HL-60 (cell line): Measurements from ENCODE around the gene SCARB2.

Experiments
- DNase-seq, 2 experiments: peaks; one replicate each; pipeline ENCODE4 v3.0.0-alpha.2; 2010 to 2020; ENCODE audit warnings: low read depth in 1 of 2, low spot score in 1 of 2
- H3K27ac ChIP-seq: fragments of 250-450 bp; sonication (Bioruptor Pico); replicated peaks from 2 replicates; pipeline ENCODE4 v1.5.1; 2020; ENCODE audit warnings: mild to moderate bottlenecking, moderate library complexity
- H3K27me3 ChIP-seq: fragments of 250-450 bp; sonication (Bioruptor Pico); 2 replicates; pipeline ENCODE4 v1.5.1; 2021; ENCODE audit warnings: mild to moderate bottlenecking, moderate library complexity; ENCODE audit not compliant: insufficient read depth, poor library complexity, severe bottlenecking
- H3K4me3 ChIP-seq: replicated peaks from 2 replicates; pipeline ENCODE4 v1.5.1; 2011; ENCODE audit warnings: mild to moderate bottlenecking, control low read depth, low read length; ENCODE audit not compliant: insufficient read depth
- GABPA ChIP-seq: IDR thresholded peaks from 2 replicates; pipeline ENCODE4 v1.6.1; 2012; ENCODE audit warnings: low read depth
- POLR2AphosphoS5 ChIP-seq: IDR thresholded peaks from 2 replicates; pipeline ENCODE4 v1.6.1; 2012; ENCODE audit warnings: low read depth
- SPI1 ChIP-seq: IDR thresholded peaks from 2 replicates; pipeline ENCODE4 v1.6.1; 2012; ENCODE audit warnings: low read depth, mild to moderate bottlenecking, borderline replicate concordance
- TF ChIP-seq, protein P1 (sequence below): IDR thresholded peaks from one replicate; pipeline ENCODE4 v1.5.1; 2011; ENCODE audit warnings: low read length, control low read depth, inconsistent platforms; ENCODE audit not compliant: insufficient read depth
- TF ChIP-seq, protein P2 (sequence below): IDR thresholded peaks from 2 replicates; pipeline ENCODE4 v1.6.1; 2012; ENCODE audit warnings: low read depth; ENCODE audit not compliant: insufficient replicate concordance

The SCARB2 gene

DNA sequence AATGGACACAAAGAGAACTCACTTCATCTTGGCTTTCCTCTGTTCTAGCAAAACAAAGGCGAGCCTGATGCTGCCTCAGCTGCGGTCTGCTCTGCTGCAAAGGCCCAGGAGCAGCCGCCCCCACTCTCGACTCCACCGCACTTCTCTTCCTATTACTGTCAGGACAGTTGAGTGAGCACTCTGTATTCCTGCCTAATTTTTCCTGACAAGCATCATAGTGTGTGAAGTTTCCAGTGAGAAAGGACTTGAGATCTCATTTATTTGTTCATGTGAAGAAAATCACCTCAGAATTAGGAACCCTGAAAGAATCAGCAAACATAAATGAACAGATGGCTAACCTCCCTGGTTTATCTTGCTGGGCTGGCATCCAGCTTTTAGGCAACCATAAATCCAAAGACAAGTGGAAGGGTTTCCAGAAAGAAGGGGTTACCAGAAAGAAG lies 15.6 kb downstream of the SCARB2 start:
- TF ChIP-seq SPI1 (peak; percentile 34; the same call in 1 of the 2 replicates), GABPA (no peak)
- Histone ChIP-seq H3K27me3 (no peaks in the 10 kb centered on the region), H3K27ac (peak overlapping the region; percentile 42), H3K4me3 (no peak overlapping the region)
- DNase-seq: peak in 1 of 2 experiments; percentile 72

DNA sequence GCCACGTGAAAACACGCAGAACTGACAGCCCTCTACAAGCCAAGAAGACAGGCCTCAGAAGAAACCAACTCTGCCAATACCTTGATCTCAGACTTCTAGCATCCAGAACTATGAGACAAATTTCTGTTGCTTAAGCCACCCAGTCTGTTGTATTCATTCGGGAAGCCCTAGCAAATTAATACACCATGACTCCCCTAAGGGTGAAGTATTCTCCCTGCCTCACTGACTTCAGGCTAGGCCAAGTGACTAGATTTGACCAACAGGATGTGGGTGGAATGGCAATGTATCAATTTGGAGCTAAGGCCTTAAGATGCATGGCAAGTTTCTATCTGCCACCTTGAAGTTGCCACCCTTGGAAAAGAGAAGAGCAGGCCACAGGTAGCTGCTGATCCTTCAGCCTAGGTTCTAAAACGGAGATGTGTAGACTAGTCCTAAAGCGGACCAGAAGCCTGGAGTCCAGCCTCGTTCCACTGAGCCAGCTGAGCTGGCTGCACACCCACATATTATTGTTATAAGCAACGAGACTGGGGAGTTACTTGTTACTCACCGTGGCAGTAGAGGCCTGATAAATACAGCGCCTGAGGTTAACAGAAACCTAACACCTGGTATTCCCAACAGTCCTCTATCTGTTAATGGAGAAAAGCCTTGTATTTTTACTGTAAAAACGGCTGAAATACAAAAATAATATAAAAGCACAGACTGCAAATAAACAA lies 16.4 kb downstream of the SCARB2 start:
- no peak for DNase-seq
- no peak for TF ChIP-seq SPI1
- TF ChIP-seq, protein P1, sequence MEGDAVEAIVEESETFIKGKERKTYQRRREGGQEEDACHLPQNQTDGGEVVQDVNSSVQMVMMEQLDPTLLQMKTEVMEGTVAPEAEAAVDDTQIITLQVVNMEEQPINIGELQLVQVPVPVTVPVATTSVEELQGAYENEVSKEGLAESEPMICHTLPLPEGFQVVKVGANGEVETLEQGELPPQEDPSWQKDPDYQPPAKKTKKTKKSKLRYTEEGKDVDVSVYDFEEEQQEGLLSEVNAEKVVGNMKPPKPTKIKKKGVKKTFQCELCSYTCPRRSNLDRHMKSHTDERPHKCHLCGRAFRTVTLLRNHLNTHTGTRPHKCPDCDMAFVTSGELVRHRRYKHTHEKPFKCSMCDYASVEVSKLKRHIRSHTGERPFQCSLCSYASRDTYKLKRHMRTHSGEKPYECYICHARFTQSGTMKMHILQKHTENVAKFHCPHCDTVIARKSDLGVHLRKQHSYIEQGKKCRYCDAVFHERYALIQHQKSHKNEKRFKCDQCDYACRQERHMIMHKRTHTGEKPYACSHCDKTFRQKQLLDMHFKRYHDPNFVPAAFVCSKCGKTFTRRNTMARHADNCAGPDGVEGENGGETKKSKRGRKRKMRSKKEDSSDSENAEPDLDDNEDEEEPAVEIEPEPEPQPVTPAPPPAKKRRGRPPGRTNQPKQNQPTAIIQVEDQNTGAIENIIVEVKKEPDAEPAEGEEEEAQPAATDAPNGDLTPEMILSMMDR: no peak
- TF ChIP-seq, protein P2, sequence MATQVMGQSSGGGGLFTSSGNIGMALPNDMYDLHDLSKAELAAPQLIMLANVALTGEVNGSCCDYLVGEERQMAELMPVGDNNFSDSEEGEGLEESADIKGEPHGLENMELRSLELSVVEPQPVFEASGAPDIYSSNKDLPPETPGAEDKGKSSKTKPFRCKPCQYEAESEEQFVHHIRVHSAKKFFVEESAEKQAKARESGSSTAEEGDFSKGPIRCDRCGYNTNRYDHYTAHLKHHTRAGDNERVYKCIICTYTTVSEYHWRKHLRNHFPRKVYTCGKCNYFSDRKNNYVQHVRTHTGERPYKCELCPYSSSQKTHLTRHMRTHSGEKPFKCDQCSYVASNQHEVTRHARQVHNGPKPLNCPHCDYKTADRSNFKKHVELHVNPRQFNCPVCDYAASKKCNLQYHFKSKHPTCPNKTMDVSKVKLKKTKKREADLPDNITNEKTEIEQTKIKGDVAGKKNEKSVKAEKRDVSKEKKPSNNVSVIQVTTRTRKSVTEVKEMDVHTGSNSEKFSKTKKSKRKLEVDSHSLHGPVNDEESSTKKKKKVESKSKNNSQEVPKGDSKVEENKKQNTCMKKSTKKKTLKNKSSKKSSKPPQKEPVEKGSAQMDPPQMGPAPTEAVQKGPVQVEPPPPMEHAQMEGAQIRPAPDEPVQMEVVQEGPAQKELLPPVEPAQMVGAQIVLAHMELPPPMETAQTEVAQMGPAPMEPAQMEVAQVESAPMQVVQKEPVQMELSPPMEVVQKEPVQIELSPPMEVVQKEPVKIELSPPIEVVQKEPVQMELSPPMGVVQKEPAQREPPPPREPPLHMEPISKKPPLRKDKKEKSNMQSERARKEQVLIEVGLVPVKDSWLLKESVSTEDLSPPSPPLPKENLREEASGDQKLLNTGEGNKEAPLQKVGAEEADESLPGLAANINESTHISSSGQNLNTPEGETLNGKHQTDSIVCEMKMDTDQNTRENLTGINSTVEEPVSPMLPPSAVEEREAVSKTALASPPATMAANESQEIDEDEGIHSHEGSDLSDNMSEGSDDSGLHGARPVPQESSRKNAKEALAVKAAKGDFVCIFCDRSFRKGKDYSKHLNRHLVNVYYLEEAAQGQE: no peak
- Histone ChIP-seq H3K4me3 (no peak overlapping the region), H3K27ac (no peak overlapping the region), H3K27me3 (no peaks in the 10 kb centered on the region)

DNA sequence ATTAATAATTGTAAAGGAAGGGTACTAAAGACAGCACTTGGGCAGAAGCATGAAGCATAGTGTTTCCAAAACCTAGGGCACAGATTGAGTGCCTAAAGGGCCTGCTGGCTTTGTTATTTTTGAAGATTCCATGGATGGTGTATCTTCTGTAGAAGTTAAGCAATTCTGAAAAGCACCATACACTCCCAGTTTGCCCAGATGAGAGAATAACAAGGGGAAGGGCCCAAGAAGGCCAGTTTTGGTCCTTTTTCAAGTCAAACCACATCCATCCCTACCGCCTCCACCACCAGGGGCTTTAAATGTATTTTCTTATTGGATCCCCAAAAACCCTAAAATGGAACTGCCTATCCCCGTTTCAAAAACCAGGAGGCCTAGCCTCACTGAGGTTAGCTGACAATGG lies 17.2 kb downstream of the SCARB2 start:
- no peak for TF ChIP-seq GABPA
- TF ChIP-seq, protein P1: no peak
- TF ChIP-seq, protein P2: no peak
- H3K4me3 ChIP-seq: no peak overlapping the region
- no peaks in the 10 kb centered on the region for H3K27me3 ChIP-seq
- no peak for DNase-seq
- no peak overlapping the region for H3K27ac ChIP-seq

DNA sequence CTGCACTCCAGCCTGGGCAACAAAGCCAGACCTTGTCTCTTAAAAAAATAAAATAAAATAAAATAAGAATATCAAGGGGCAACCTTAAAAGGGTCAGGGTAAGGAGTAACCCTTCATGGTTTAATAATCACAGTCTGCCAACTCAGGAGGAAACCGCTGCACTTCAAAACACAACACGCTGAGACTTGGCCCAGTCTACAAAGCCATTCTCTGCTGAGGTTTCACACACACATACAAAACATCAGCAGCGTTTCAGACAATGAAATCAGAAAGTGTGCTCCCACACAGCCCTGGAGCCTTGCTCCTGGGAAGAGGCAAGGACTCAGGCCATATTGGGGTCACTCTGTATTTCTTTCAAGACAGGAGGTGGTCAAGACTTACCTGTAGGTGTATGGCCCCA lies 18.3 kb downstream of the SCARB2 start:
- Histone ChIP-seq H3K4me3 (no peak overlapping the region), H3K27ac (no peak overlapping the region), H3K27me3 (no peaks in the 10 kb centered on the region)
- TF ChIP-seq SPI1 (no peak), GABPA (no peak), POLR2AphosphoS5 (no peak)
- TF ChIP-seq, protein P2: no peak
- TF ChIP-seq, protein P1: no peak
- no peak for DNase-seq
